Measurements from ENCODE around the gene LIN37. TPM values are rescaled to one million over a fixed set of nuclear protein-coding genes. Genes with fewer than 3 reads are reported as not detected.

Gene LIN37
- total and polyA plus RNA-seq, 2 of the 13 experiments (the other 11 are each of a cell fraction or from before 2014, with no cell fraction given), result 6.3 to 8.7 TPM

DNA sequence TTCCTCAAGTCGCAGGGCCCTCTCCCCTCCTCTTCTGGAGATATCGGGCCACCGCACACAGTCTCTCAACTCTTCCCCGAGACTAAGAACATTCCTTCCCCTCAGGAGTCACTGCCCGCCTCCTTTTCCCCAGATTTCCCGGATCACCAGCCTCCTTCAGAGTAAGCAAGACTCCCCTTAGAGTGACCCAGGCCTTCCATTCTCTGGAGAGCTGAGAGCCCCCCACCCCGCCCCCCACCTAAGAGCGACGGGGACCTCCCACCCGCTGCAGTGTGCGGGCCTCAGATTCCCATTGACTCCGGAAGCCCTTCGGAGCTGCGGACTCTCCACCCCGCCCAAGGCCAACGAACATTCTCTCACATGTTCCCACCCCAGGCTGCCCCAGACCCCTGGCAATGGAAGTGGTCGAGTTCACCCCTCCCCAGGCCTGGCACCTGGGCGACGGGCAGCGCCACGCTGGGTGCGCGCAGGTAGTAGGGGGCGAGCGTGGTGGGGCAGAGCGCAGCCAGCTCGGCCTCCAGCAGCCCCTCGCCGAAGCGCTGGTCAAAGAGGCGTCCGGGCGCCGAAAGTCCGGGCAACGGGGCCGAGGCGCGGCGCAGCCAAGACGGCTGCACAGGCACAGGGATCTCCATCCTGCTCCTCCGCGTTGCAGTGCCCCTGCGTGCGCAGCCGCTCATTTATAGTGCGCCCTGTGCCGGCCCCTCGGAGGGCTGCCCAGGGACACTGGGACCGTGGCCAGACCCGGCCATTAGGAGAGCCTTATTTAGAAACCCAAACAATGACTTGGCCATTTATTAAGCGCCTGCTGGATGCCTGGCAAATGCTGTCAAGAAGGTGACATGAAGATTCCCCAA, 8.2 kb downstream of the LIN37 start, which contains the start of gene HSPB6 (continued):
- peak; percentile 34 for TF ChIP-seq AGO1 (IDR thresholded peaks at IDR 0.05; ENCODE audit: low read depth, low read length, poor library complexity, severe bottlenecking)

DNA sequence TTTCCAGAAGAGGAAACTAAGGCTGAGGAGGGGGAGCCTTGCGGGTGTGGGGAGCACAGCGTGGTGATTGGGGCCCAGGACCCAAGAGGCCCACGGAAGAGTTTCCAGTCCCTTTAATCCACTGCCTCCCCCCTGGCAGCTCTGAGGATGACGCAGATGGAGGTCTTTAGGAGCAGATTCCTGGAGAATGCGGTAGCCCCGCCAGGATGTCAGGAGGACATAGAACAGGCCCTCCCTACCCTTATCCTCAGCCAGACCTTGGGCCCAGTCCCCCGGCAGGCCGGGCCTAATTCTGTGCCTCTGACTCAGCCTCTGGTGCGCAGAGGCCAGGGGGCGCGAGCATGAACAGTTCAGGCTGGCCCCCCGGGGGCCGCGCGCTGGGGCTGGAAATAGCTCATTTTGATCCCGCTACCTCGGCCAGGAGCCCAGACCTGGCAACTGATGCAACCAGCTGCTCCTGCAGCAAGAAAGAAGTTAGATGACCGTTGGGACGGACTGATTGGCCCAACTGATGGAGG, 8.9 kb downstream of the LIN37 start:
- intact Hi-C loops (cut with micrococcal nuclease; ENCODE audit: unreplicated experiment), result no loop called here
- H3K36me3 ChIP-seq (replicated peaks in 1 of 2; ENCODE audit: control insufficient read depth in 1 of 2, insufficient read depth in 2 of 2, low read length in 2 of 2), result peaks cover 5 to 34% of the 10 kb centered on the region in 2 experiments; a peak in 4 of 5 replicates
- H3K4me2 ChIP-seq (ENCODE audit: low read depth, low read length), result peak overlapping the region; percentile 86
- no peaks in the 10 kb centered on the region for H3K9me3 ChIP-seq (ENCODE audit: low read length)
- H3K79me2 ChIP-seq (ENCODE audit: insufficient read depth, low read length), result peaks cover 6% of the 10 kb centered on the region
- peaks cover 20% of the 10 kb centered on the region for H3K4me1 ChIP-seq (ENCODE audit: insufficient read depth, low read length)
- ATAC-seq, result peak; percentile 46
- CTCF ChIA-PET (ENCODE audit: low intra/inter-chr PET ratio, low total read pairs), result no interaction called here
- FAIRE-seq, result no peak
- H3K4me3 ChIP-seq (replicated peaks in 1 of 3; ENCODE audit: insufficient read depth in 1 of 3, low read depth in 2 of 3, low read length in 3 of 3), result peak overlapping the region; percentile 65 to 83 (median 79)
- in situ Hi-C loops (cut with HindIII; ENCODE audit: extremely low pct_ligation_motif_present, low pct_unique_long_range_greater_than_20kb), result no loop called here
- POLR2A ChIA-PET, result interaction anchor here (0.7 to 1.5 kb wide), 4 partner anchors 9 to 17 kb away, joined by 3 to 17 read pairs (median 6); partner anchors contain the start of genes LIN37, PSENEN and U2AF1L4
- H3K9ac ChIP-seq (ENCODE audit: insufficient read depth, low read depth, low read length), result peak overlapping the region; percentile 74
- WGBS (ENCODE audit: low lambda C conversion rate), result 25% methylated on average over 5 of the region's 19 CpGs
- H3K27ac ChIP-seq (ENCODE audit: extremely low read length, insufficient read depth, low read length), result peak overlapping the region; percentile 79
- no peaks in the 10 kb centered on the region for H4K20me1 ChIP-seq (ENCODE audit: insufficient read depth, low read length)
- no peak overlapping the region for H2AFZ ChIP-seq (ENCODE audit: low read length)
- TSS peak; percentile 85 for BruUV-seq (replicated peaks)
- H3K27me3 ChIP-seq (ENCODE audit: control insufficient read depth in 1 of 2, insufficient read depth in 2 of 2, low read length in 2 of 2), result no peaks in the 10 kb centered on the region
- peak; percentile 24 for DNase-seq (ENCODE audit: low spot score)
- TF ChIP-seq XRCC5 (optimal IDR thresholded peaks at IDR 0.05; ENCODE audit: low read length) (no peak), FOXC1 (CRISPR knock-in tag; IDR thresholded peaks at IDR 0.05; ENCODE audit: borderline replicate concordance) (peak; percentile 77), AGO1 (IDR thresholded peaks at IDR 0.05; ENCODE audit: low read depth, low read length, poor library complexity, severe bottlenecking) (peak; percentile 76), POLR2A (IDR thresholded peaks at IDR 0.05; ENCODE audit: insufficient read depth in 1 of 2, low read depth in 2 of 2, low read length in 2 of 2) (peak in 1 of 2 experiments; percentile 14; a peak in 1 of 4 replicates), CEBPG (CRISPR knock-in tag; IDR thresholded peaks at IDR 0.05) (peak; percentile 58), ZNF256 (CRISPR knock-in tag; conservative IDR thresholded peaks at IDR 0.05) (no peak), POLR2G (IDR thresholded peaks at IDR 0.05; ENCODE audit: low read depth, low read length) (0 out of 2 replicates have a peak, but pooled peaks have one; percentile 19), NCOA1 (CRISPR knock-in tag; IDR thresholded peaks at IDR 0.05) (0 out of 2 replicates have a peak, but pooled peaks have one; percentile 9), CHD2 (IDR thresholded peaks at IDR 0.05; ENCODE audit: low read depth, low read length) (no peak), HDAC1 (CRISPR knock-in tag; IDR thresholded peaks at IDR 0.05) (no peak), ZSCAN9 (CRISPR knock-in tag; IDR thresholded peaks at IDR 0.05; ENCODE audit: borderline replicate concordance) (no peak), NFE2L1 (CRISPR knock-in tag; IDR thresholded peaks at IDR 0.05; ENCODE audit: borderline replicate concordance) (peak; percentile 20; the same call in 1 of the 2 replicates), FOSL2 (CRISPR knock-in tag; IDR thresholded peaks at IDR 0.05) (peak; percentile 29; the same call in 1 of the 2 replicates), POLR2AphosphoS2 (IDR thresholded peaks at IDR 0.05; ENCODE audit: low read depth, low read length) (no peak), ELF3 (CRISPR knock-in tag; IDR thresholded peaks at IDR 0.05) (no peak)
- TF ChIP-seq, protein P1, sequence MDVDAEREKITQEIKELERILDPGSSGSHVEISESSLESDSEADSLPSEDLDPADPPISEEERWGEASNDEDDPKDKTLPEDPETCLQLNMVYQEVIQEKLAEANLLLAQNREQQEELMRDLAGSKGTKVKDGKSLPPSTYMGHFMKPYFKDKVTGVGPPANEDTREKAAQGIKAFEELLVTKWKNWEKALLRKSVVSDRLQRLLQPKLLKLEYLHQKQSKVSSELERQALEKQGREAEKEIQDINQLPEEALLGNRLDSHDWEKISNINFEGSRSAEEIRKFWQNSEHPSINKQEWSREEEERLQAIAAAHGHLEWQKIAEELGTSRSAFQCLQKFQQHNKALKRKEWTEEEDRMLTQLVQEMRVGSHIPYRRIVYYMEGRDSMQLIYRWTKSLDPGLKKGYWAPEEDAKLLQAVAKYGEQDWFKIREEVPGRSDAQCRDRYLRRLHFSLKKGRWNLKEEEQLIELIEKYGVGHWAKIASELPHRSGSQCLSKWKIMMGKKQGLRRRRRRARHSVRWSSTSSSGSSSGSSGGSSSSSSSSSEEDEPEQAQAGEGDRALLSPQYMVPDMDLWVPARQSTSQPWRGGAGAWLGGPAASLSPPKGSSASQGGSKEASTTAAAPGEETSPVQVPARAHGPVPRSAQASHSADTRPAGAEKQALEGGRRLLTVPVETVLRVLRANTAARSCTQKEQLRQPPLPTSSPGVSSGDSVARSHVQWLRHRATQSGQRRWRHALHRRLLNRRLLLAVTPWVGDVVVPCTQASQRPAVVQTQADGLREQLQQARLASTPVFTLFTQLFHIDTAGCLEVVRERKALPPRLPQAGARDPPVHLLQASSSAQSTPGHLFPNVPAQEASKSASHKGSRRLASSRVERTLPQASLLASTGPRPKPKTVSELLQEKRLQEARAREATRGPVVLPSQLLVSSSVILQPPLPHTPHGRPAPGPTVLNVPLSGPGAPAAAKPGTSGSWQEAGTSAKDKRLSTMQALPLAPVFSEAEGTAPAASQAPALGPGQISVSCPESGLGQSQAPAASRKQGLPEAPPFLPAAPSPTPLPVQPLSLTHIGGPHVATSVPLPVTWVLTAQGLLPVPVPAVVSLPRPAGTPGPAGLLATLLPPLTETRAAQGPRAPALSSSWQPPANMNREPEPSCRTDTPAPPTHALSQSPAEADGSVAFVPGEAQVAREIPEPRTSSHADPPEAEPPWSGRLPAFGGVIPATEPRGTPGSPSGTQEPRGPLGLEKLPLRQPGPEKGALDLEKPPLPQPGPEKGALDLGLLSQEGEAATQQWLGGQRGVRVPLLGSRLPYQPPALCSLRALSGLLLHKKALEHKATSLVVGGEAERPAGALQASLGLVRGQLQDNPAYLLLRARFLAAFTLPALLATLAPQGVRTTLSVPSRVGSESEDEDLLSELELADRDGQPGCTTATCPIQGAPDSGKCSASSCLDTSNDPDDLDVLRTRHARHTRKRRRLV (CRISPR knock-in tag; IDR thresholded peaks at IDR 0.05), result no peak
- TF ChIP-seq, protein P2, sequence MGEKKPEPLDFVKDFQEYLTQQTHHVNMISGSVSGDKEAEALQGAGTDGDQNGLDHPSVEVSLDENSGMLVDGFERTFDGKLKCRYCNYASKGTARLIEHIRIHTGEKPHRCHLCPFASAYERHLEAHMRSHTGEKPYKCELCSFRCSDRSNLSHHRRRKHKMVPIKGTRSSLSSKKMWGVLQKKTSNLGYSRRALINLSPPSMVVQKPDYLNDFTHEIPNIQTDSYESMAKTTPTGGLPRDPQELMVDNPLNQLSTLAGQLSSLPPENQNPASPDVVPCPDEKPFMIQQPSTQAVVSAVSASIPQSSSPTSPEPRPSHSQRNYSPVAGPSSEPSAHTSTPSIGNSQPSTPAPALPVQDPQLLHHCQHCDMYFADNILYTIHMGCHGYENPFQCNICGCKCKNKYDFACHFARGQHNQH (CRISPR knock-in tag; IDR thresholded peaks at IDR 0.05), result 0 out of 2 replicates have a peak, but pooled peaks have one; percentile 8
